ENCODE measurements around the gene EGFL7.

Gene EGFL7

DNA sequence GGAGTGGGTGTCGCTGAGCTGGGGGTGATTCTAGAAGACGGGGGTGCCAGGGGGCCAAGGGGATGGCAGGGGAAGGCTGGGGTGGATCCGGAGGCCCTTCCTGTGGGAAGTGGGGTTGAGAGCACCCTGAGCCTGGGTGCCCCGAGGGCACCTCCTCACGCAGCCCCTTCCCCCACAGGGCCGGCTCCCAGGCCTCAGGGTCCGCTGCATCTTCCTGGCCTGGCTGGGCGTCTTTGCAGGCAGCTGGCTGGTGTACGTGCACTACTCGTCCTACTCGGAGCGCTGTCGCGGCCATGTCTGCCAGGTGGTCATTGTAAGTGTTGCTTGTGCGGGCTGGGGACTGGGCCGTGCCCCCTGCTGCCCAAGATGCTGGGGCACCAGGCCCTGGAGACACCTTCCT, 54.7 kb downstream of the EGFL7 start:
- TF ChIP-seq, protein P1, sequence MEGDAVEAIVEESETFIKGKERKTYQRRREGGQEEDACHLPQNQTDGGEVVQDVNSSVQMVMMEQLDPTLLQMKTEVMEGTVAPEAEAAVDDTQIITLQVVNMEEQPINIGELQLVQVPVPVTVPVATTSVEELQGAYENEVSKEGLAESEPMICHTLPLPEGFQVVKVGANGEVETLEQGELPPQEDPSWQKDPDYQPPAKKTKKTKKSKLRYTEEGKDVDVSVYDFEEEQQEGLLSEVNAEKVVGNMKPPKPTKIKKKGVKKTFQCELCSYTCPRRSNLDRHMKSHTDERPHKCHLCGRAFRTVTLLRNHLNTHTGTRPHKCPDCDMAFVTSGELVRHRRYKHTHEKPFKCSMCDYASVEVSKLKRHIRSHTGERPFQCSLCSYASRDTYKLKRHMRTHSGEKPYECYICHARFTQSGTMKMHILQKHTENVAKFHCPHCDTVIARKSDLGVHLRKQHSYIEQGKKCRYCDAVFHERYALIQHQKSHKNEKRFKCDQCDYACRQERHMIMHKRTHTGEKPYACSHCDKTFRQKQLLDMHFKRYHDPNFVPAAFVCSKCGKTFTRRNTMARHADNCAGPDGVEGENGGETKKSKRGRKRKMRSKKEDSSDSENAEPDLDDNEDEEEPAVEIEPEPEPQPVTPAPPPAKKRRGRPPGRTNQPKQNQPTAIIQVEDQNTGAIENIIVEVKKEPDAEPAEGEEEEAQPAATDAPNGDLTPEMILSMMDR (IDR thresholded peaks at IDR 0.05), result no peak
- Histone ChIP-seq H3K79me2 (no peaks in the 10 kb centered on the region), H3K27ac (no peak overlapping the region), H3K36me3 (ENCODE audit: control insufficient read depth, insufficient read depth, low read length) (no peaks in the 10 kb centered on the region), H2AFZ (no peak overlapping the region), H3K9ac (no peak overlapping the region), H3K9me3 (ENCODE audit: control insufficient read depth, low read length) (no peaks in the 10 kb centered on the region), H3K27me3 (ENCODE audit: control insufficient read depth, insufficient read depth, low read length) (no peaks in the 10 kb centered on the region), H3K4me1 (no peaks in the 10 kb centered on the region), H3K4me3 (ENCODE audit: low read depth, low read length) (no peak overlapping the region), H3K4me2 (ENCODE audit: low read length) (no peak overlapping the region)

DNA sequence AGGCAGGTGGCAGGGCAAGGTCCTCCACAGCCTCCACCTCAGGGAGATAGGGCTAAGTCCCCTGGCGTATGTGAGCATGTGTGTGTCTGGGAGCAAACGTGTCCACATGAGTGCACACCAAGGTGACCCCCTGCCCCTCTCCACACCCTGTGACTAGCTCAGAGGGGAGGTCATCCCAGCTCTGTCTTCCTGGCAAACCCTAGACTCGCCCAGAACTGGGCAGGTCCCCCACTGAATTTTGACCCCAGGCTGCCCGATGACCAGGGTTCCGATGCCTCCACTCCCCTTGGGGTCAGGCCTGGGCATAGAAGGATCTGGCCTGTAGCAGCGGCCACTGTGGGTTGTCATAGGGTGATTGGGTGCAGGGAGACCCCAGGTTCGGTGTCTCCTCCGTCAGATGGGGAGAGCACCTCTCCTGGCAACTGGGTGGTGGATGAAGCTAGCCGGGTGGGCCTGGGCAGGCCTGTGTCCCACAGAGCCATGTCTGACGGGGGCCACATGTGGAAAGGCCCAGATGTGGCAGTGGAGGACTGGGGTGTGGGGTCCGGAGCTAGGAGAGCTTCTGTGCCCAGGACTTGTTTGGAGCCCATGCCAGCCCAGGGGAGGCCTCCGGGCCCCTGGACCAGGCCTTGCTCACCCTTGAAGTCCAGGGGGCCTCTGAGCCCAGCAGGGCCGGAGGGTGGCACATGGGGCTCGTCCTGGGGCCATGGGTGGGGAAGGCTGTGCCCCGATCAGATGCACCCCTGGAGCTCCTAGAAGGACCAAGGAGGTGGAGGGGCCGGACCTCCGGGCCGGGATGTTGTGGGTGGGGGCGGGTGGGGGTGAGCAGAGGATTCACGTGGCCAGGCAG, 55.9 kb downstream of the EGFL7 start:
- no peaks in the 10 kb centered on the region for H3K36me3 ChIP-seq (ENCODE audit: control insufficient read depth, insufficient read depth, low read length)
- no peak overlapping the region for H3K27ac ChIP-seq
- H3K9me3 ChIP-seq (ENCODE audit: control insufficient read depth, low read length), result no peaks in the 10 kb centered on the region

DNA sequence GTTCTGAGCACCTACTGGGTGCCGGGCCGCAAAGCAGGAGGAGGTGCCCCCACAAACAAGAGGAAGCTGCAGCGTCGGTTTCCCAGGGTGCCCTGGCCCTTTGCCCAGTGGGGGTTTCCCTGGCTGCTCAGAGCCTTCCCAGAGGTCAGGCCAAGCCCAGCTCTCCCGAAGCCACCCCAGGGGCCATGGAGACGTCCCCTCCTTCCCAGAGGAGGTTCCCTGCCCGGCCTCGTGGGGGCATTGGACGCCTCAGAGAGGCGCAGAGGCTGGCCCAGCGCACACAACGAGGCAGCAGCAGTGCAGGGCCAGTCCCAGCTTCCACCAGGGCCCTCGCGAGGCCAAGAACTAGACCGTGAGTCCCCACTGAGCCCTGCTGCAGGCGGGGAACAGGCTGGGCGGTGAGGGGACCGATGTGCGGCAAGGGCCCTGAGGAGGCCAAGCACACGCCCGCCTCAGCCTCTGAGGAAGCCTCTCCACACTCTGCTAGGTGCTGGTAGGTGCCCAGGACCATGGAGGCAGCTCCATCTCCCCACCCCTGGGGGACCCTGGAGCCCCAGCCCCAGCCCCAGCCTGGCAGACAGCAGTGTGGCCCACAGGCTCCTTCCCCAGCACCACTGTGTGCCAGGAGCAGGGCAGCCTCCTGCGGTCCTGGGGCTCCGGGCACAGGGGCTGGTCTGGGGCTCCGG, 56.6 kb downstream of the EGFL7 start:
- H3K4me1 ChIP-seq, result no peaks in the 10 kb centered on the region
- H3K27me3 ChIP-seq (ENCODE audit: control insufficient read depth, insufficient read depth, low read length), result no peaks in the 10 kb centered on the region
- TF ChIP-seq, protein P1 (IDR thresholded peaks at IDR 0.05), result no peak
- no peaks in the 10 kb centered on the region for H3K9me3 ChIP-seq (ENCODE audit: control insufficient read depth, low read length)
- no peak overlapping the region for H2AFZ ChIP-seq
- H3K36me3 ChIP-seq (ENCODE audit: control insufficient read depth, insufficient read depth, low read length), result no peaks in the 10 kb centered on the region
- no peak overlapping the region for H3K27ac ChIP-seq
- H3K9ac ChIP-seq, result no peak overlapping the region
- H3K4me2 ChIP-seq (ENCODE audit: low read length), result no peak overlapping the region
- no peak overlapping the region for H3K4me3 ChIP-seq (ENCODE audit: low read depth, low read length)
- no peaks in the 10 kb centered on the region for H3K79me2 ChIP-seq

More for the DNA sequence above, 55.9 kb downstream of the EGFL7 start:
- H2AFZ ChIP-seq, result no peak overlapping the region
- no peak overlapping the region for H3K4me3 ChIP-seq (ENCODE audit: low read depth, low read length)
- H3K79me2 ChIP-seq, result no peaks in the 10 kb centered on the region
- no peak overlapping the region for H3K9ac ChIP-seq
- no peak overlapping the region for H3K4me2 ChIP-seq (ENCODE audit: low read length)
- TF ChIP-seq, protein P1 (IDR thresholded peaks at IDR 0.05), result no peak
- H3K27me3 ChIP-seq (ENCODE audit: control insufficient read depth, insufficient read depth, low read length), result no peaks in the 10 kb centered on the region
- H3K4me1 ChIP-seq, result no peaks in the 10 kb centered on the region

GRCh38 chr9:136720251-136720897, 57.7 kb downstream of the EGFL7 start:
- no peak overlapping the region for H3K27ac ChIP-seq

More at GRCh38 chr9:136720251-136720897, 57.7 kb downstream of the EGFL7 start:
- no peak overlapping the region for H2AFZ ChIP-seq
- H3K4me3 ChIP-seq (ENCODE audit: low read depth, low read length), result no peak overlapping the region
- H3K9me3 ChIP-seq (ENCODE audit: control insufficient read depth, low read length), result no peaks in the 10 kb centered on the region
- H3K79me2 ChIP-seq, result no peaks in the 10 kb centered on the region
- TF ChIP-seq, protein P1 (IDR thresholded peaks at IDR 0.05), result no peak
- no peak overlapping the region for H3K9ac ChIP-seq
- H3K36me3 ChIP-seq (ENCODE audit: control insufficient read depth, insufficient read depth, low read length), result no peaks in the 10 kb centered on the region
- H3K27me3 ChIP-seq (ENCODE audit: control insufficient read depth, insufficient read depth, low read length), result no peaks in the 10 kb centered on the region
- H3K4me1 ChIP-seq, result no peaks in the 10 kb centered on the region
- no peak overlapping the region for H3K4me2 ChIP-seq (ENCODE audit: low read length)
